SK-N-SH (cell line): ENCODE measurements around the gene CPT1B. TPM values are rescaled to one million over a fixed set of nuclear protein-coding genes. Genes with fewer than 3 reads are reported as not detected.
A peak's percentile ranks its signal among the peaks of the same experiment; 100 is the strongest.

Experiments
- CTCF ChIA-PET: fragments of 300-600, 350-600 bp; formaldehyde crosslinking; extraction: SDS; loops from one replicate; lab custom pipeline; 2021; lab: Yijun Ruan, JAX
- POLR2A ChIA-PET: fragments of 350-600 bp; sonication (Branson Sonifier 250); formaldehyde crosslinking; extraction: SDS; loops from one replicate; lab custom pipeline; 2020; ENCODE audit warnings: antibody characterized with exemption, inconsistent platforms; lab: Yijun Ruan, JAX
- DNase-seq: peaks from one replicate; pipeline ENCODE4 v3.0.0; 2012
- H2AFZ ChIP-seq: fragments of 200-600 bp; sonication (generic); 2 replicates; pipeline ENCODE4 v1.8.1; 2016; ENCODE audit warnings: antibody characterized with exemption, mild to moderate bottlenecking, low read depth
- H3F3A ChIP-seq: fragments of 200-600 bp; sonication (generic); replicated peaks from 2 replicates; pipeline ENCODE3; 2016; ENCODE audit warnings: antibody characterized with exemption, mild to moderate bottlenecking; ENCODE audit not compliant: insufficient read depth
- H3K27ac ChIP-seq, 2 experiments: fragments of 200-500 bp in 1 of 2; fragments of 200-600 bp in 1 of 2; sonication (Bioruptor generic) in 1 of 2; sonication (generic), shearing (Covaris generic) in 1 of 2; 2 replicates each; pipeline versions ENCODE4 v1.5.1 to v1.6.1; 2014 to 2016; ENCODE audit warnings: low read depth in 2 of 2, inconsistent platforms in 1 of 2, low read length in 1 of 2, mild to moderate bottlenecking in 1 of 2, mixed read lengths in 1 of 2
- H3K27me3 ChIP-seq: fragments of 200-600 bp; sonication (generic), shearing (Covaris generic); 2 replicates; pipeline ENCODE4 v1.6.1; 2016; ENCODE audit warnings: mixed run types; ENCODE audit not compliant: insufficient read depth
- H3K36me3 ChIP-seq, 2 experiments: fragments of 200-500 bp in 1 of 2; fragments of 200-600 bp in 1 of 2; sonication (Bioruptor generic) in 1 of 2; sonication (generic) in 1 of 2; replicated peaks in 1 of 2; 2 replicates each; pipeline versions ENCODE3 to v1.5.1; 2014 to 2016; ENCODE audit warnings: low read length in 1 of 2, mild to moderate bottlenecking in 1 of 2; ENCODE audit not compliant: insufficient read depth in 2 of 2, control insufficient read depth in 1 of 2
- H3K4me1 ChIP-seq, 2 experiments: fragments of 200-500 bp in 1 of 2; fragments of 200-600 bp in 1 of 2; sonication (Bioruptor generic) in 1 of 2; sonication (generic), shearing (Covaris generic) in 1 of 2; 2 replicates each; pipeline versions ENCODE4 v1.5.1 to v1.6.1; 2014 to 2016; ENCODE audit warnings: low read depth in 1 of 2, low read length in 1 of 2, mixed run types in 1 of 2; ENCODE audit not compliant: insufficient read depth in 2 of 2, control insufficient read depth in 1 of 2
- H3K4me2 ChIP-seq: fragments of 200-600 bp; sonication (generic), shearing (Covaris generic); 2 replicates; pipeline ENCODE4 v1.6.1; 2017; ENCODE audit warnings: mixed run types
- H3K4me3 ChIP-seq, 2 experiments: fragments of 200-500 bp in 1 of 2; fragments of 200-600 bp in 1 of 2; sonication (Bioruptor generic) in 1 of 2; sonication (generic), shearing (Covaris generic) in 1 of 2; 2 replicates each; pipeline versions ENCODE4 v1.5.1 to v1.8.1; 2014 to 2016; ENCODE audit warnings: low read depth in 2 of 2, inconsistent platforms in 1 of 2, low read length in 1 of 2, mild to moderate bottlenecking in 1 of 2, mixed read lengths in 1 of 2, moderate library complexity in 1 of 2
- H3K79me2 ChIP-seq: fragments of 200-600 bp; sonication (generic); 2 replicates; pipeline ENCODE4 v1.8.1; 2017; ENCODE audit warnings: mild to moderate bottlenecking; ENCODE audit not compliant: insufficient read depth
- H3K9ac ChIP-seq: fragments of 200-600 bp; sonication (generic); 2 replicates; pipeline ENCODE4 v1.6.1; 2017; ENCODE audit warnings: mixed run types
- H3K9me2 ChIP-seq: fragments of 200-600 bp; sonication (generic); 2 replicates; pipeline ENCODE4 v1.6.1; 2017; ENCODE audit warnings: mixed run types
- H3K9me3 ChIP-seq: fragments of 200-600 bp; sonication (generic); 2 replicates; pipeline ENCODE4 v1.6.1; 2017; ENCODE audit warnings: mixed run types, mild to moderate bottlenecking, moderate library complexity
- H4K20me1 ChIP-seq: fragments of 200-600 bp; sonication (generic); 2 replicates; pipeline ENCODE4 v1.6.1; 2017; ENCODE audit warnings: mild to moderate bottlenecking, mixed run types; ENCODE audit not compliant: insufficient read depth
- CTCF ChIP-seq: fragments of 200-600 bp; sonication (generic); IDR thresholded peaks from 2 replicates; pipeline ENCODE4 v1.6.1; 2017; ENCODE audit warnings: antibody characterized with exemption, mild to moderate bottlenecking, moderate library complexity
- EZH2phosphoT487 ChIP-seq: fragments of 200-600 bp; sonication (generic); IDR thresholded peaks from 2 replicates; pipeline ENCODE4 v1.6.1; 2017; ENCODE audit warnings: low read depth, mixed run types, mild to moderate bottlenecking, antibody characterized with exemption, moderate library complexity, borderline replicate concordance
- FOXM1 ChIP-seq: IDR thresholded peaks from 2 replicates; pipeline ENCODE4 v1.4.0; 2012; ENCODE audit warnings: low read depth, mild to moderate bottlenecking
- NRF1 ChIP-seq: IDR thresholded peaks from 2 replicates; pipeline ENCODE4 v1.6.1; 2012; ENCODE audit warnings: low read depth, mild to moderate bottlenecking, low read length
- REST ChIP-seq: IDR thresholded peaks from 2 replicates; pipeline ENCODE4 v1.6.1; 2012; ENCODE audit warnings: mild to moderate bottlenecking, low read depth, low read length, moderate library complexity
- RXRA ChIP-seq: IDR thresholded peaks from 2 replicates; pipeline ENCODE4 v1.4.0; 2012; ENCODE audit warnings: low read depth, mild to moderate bottlenecking, borderline replicate concordance
- ZBTB33 ChIP-seq: IDR thresholded peaks from 2 replicates; pipeline ENCODE4 v1.4.0; 2012; ENCODE audit warnings: low read depth, borderline replicate concordance
- WGBS: methylation state at CpG from one replicate; pipeline ENCODE4 v1.1.6; 2017; ENCODE audit warnings: low lambda C conversion rate; 5-methylcytosine and 5-hydroxymethylcytosine counted together
- polyA plus RNA-seq, 3 experiments: library from polyadenylated mRNA; depleted of rRNA; stranded (reverse); fragments of >200 nt; gene quantifications; 2 replicates each; pipeline ENCODE4 v1.2.3, GENCODE V29; 2012

CPT1B gene
- polyA plus RNA-seq, 1 of the 3 experiments (the other 2 are of a cell fraction), result 33.2 TPM

- 25% methylated on average over 8 of the region's 39 CpGs for WGBS
- H2AFZ ChIP-seq, result peak overlapping the region; percentile 84; the same call in 1 of the 2 replicates
- H3K4me1 ChIP-seq, result peaks cover 0 to 14% of the 10 kb centered on the region in 2 experiments; a peak in 1 of 4 replicates
- H3K36me3 ChIP-seq, result peaks cover 0 to 24% of the 10 kb centered on the region in 2 experiments
- ChIA-PET POLR2A (interaction anchor here (0.5 to 2.3 kb wide), 6 partner anchors 10 to 110 kb away, joined by 3 to 10 read pairs (median 4); partner anchors contain the start of gene SCO2), CTCF (interaction anchor here (1.0 to 9.0 kb wide), 5 partner anchors 9 to 57 kb away, joined by 3 to 73 read pairs (median 6); partner anchors contain the start of genes SCO2 and SYCE3)
- H3F3A ChIP-seq, result no peaks in the 10 kb centered on the region
- no peaks in the 10 kb centered on the region for H3K9me2 ChIP-seq
- H3K27me3 ChIP-seq, result no peaks in the 10 kb centered on the region
- H3K4me2 ChIP-seq, result peak overlapping the region; percentile 90
- H3K9ac ChIP-seq, result peak overlapping the region; percentile 96
- H3K4me3 ChIP-seq, result peak overlapping the region; percentile 89 to 94
- peaks cover 24% of the 10 kb centered on the region; the same call in 1 of the 2 replicates for H3K79me2 ChIP-seq
- no peaks in the 10 kb centered on the region for H4K20me1 ChIP-seq
- TF ChIP-seq NRF1 (no peak), RXRA (no peak), REST (no peak), EZH2phosphoT487 (no peak), CTCF (no peak), FOXM1 (no peak), ZBTB33 (no peak)
- no peaks in the 10 kb centered on the region for H3K9me3 ChIP-seq
- peak overlapping the region; percentile 83 to 96; a peak in 3 of 4 replicates for H3K27ac ChIP-seq
- no peak for DNase-seq
These were observed 3.8 kb upstream of the CPT1B start for GRCh38 chr22:50581950-50582492.
